GM18498 (cell line): Measurements from ENCODE around the gene FAM153A.
"Not testable (repeated sequence)": the region's sequence is repeated elsewhere in the genome, so short reads cannot be mapped to it uniquely, and the experiment has no call there.

Experiments
- ATAC-seq: cut with Tn5 transposase; IDR thresholded peaks from one replicate; pipeline ENCODE4 v1.9.1; 2021; ENCODE audit warnings: mild to moderate bottlenecking, moderate library complexity; ENCODE audit not compliant: unreplicated experiment

Gene FAM153A

GRCh38 chr5:177747354-177747753 lies 35.3 kb downstream of the FAM153A start:
- ATAC-seq, result not testable (repeated sequence)

GRCh38 chr5:177724858-177725257 lies 57.8 kb downstream of the FAM153A start:
- not testable (repeated sequence) for ATAC-seq

GRCh38 chr5:177723831-177724485 lies 58.7 kb downstream of the FAM153A start:
- not testable (repeated sequence) for ATAC-seq

- not testable (repeated sequence) for ATAC-seq
Measured at GRCh38 chr5:177722829-177723228, 59.9 kb downstream of the FAM153A start.

GRCh38 chr5:177719989-177720388 lies 62.7 kb downstream of the FAM153A start:
- ATAC-seq, result not testable (repeated sequence)

GRCh38 chr5:177715423-177715822 lies 67.3 kb downstream of the FAM153A start:
- not testable (repeated sequence) for ATAC-seq

- ATAC-seq, result not testable (repeated sequence)
Measured at GRCh38 chr5:177696100-177696499, 86.6 kb downstream of the FAM153A start.

GRCh38 chr5:177695356-177695930 lies 87.3 kb downstream of the FAM153A start:
- ATAC-seq, result not testable (repeated sequence)

GRCh38 chr5:177694518-177694835 lies 88.2 kb downstream of the FAM153A start:
- not testable (repeated sequence) for ATAC-seq

GRCh38 chr5:177693671-177694517 lies 88.8 kb downstream of the FAM153A start:
- ATAC-seq, result not testable (repeated sequence)

- ATAC-seq, result not testable (repeated sequence)
Measured at GRCh38 chr5:177692969-177693368, 89.7 kb downstream of the FAM153A start.

- ATAC-seq, result not testable (repeated sequence)
Measured at GRCh38 chr5:177692507-177692906, 90.2 kb downstream of the FAM153A start.

- not testable (repeated sequence) for ATAC-seq
Measured at GRCh38 chr5:177689011-177689610, 93.6 kb downstream of the FAM153A start.

- ATAC-seq, result not testable (repeated sequence)
Measured at GRCh38 chr5:177688091-177688490, 94.6 kb downstream of the FAM153A start.

- not testable (repeated sequence) for ATAC-seq
Measured at GRCh38 chr5:177681920-177682319, 100.8 kb downstream of the FAM153A start.
